Measurements from ENCODE around the gene CALCB.

- TF ChIP-seq CTCF (IDR thresholded peaks at IDR 0.05): no peak
- no peak for TF ChIP-seq POLR2A (IDR thresholded peaks at IDR 0.05)
These were observed 51.1 kb downstream of the CALCB start for GRCh38 chr11:15124528-15124927.
